RWPE1 (cell line): ENCODE measurements around the gene LYZL2.

ENCODE experiments used
- CTCF ChIA-PET: fragments of 350-600 bp; sonication (Branson Sonifier 250); formaldehyde crosslinking; extraction: SDS; loops from one replicate; lab custom pipeline; 2021; lab: Yijun Ruan, JAX
- POLR2A ChIA-PET: fragments of 400-600 bp; formaldehyde crosslinking; extraction: SDS; loops from one replicate; lab custom pipeline; 2020; ENCODE audit warnings: antibody characterized with exemption; ENCODE audit not compliant: low non-redundant PET; lab: Yijun Ruan, JAX
- DNase-seq: peaks from one replicate; pipeline ENCODE4 v3.0.0; 2012; ENCODE audit warnings: low spot score
- H3K27ac ChIP-seq: fragments of 450-650 bp; 2 replicates; pipeline ENCODE4 v1.5.1; 2017
- TF ChIP-seq, protein P1 (sequence below): fragments of 450-650 bp; conservative IDR thresholded peaks from 2 replicates; pipeline ENCODE4 v1.5.1; 2017; ENCODE audit warnings: low read depth, mild to moderate bottlenecking

Gene LYZL2

DNA sequence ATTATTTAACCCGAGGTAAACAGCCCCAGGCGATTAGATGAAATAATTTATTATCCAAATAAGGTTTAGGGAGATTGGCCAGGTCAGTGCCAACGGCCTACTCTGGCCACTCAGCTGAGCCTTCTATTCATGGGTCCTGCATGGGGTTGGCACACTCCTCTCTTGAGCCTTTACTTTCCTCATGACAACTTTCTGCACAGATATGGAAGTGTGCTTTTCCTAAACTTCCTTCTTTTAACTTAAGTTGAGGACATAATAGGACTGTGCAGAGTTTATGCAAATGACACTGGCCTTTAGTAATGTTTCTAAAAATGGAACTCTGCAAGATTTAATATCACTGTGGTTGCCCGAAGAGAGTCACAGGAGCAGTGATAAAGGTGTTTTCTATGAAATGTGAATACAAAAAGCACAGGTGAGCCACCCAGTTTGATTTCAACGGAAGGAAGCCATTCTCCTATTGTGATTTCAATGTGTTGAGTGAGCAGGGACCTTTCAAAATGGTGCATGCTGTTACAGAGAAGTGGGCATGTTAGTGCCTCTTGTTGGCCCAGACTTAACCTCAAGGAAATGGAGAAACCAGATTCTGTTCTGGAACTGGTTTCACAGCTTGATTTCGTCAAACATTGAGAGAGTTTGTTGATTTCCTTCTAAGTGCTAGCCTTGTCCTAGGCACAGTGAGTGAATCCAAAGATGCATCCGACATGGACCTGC is 55.7 kb downstream of the LYZL2 start:
- TF ChIP-seq, protein P1, sequence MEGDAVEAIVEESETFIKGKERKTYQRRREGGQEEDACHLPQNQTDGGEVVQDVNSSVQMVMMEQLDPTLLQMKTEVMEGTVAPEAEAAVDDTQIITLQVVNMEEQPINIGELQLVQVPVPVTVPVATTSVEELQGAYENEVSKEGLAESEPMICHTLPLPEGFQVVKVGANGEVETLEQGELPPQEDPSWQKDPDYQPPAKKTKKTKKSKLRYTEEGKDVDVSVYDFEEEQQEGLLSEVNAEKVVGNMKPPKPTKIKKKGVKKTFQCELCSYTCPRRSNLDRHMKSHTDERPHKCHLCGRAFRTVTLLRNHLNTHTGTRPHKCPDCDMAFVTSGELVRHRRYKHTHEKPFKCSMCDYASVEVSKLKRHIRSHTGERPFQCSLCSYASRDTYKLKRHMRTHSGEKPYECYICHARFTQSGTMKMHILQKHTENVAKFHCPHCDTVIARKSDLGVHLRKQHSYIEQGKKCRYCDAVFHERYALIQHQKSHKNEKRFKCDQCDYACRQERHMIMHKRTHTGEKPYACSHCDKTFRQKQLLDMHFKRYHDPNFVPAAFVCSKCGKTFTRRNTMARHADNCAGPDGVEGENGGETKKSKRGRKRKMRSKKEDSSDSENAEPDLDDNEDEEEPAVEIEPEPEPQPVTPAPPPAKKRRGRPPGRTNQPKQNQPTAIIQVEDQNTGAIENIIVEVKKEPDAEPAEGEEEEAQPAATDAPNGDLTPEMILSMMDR: no peak
- DNase-seq: no peak
- H3K27ac ChIP-seq: no peak overlapping the region
- POLR2A ChIA-PET: no interaction called here
- CTCF ChIA-PET: interaction anchor here (0.6 kb wide), 1 partner anchor 1103 kb away, joined by 3 read pairs; no protein-coding TSS in a partner anchor

DNA sequence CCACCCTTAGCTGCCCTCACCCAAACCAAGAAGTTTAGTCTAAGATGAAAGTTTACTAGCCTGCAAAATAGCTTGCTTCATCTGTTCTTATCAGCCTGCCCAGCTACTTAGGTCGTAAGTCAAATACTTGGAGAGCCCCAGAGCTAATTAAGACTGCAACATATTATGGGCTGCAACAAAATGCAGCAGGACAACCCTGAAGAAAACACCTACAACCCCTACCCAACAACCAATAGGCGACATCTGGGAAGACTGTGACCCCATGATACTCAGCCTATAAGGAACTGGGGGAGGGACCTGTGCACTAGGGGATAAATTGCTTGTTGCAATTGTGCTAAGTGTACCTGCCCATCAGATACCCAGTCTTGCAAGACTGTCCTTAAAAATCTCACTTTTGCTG is 64.1 kb downstream of the LYZL2 start:
- H3K27ac ChIP-seq: no peak overlapping the region
- CTCF ChIA-PET: no interaction called here
- TF ChIP-seq, protein P1: no peak
- no peak for DNase-seq
- POLR2A ChIA-PET: no interaction called here

DNA sequence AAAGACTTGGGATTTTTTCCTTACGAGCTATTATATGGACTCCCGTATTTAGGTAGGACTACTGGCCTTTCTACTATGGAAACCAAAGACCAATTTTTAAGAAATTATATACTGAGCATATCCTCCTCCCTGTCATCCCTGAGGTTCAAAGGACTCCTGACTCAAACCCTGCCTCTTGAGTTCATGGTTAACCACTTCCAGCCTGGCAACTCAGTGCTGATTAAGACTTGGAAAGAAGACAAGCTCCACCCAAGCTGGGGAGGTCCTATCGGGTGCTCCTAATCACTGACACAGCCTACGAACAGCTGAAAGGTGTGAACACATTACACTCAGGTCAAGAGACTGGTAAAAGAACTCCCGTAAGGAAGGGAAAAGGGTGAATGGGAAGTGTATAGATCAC is 66.8 kb downstream of the LYZL2 start:
- TF ChIP-seq, protein P1: no peak
- H3K27ac ChIP-seq: no peak overlapping the region
- ChIA-PET CTCF (interaction anchor here (0.6 to 0.7 kb wide), 2 partner anchors 181 to 203 kb away, joined by 3 read pairs; no protein-coding TSS in a partner anchor), POLR2A (no interaction called here)
- no peak for DNase-seq
